ENCODE measurements around the gene KCNJ15.

GRCh38 chr21:38349111-38349746 is 92.4 kb downstream of the KCNJ15 start:
- no peak for TF ChIP-seq SIN3A (IDR thresholded peaks at IDR 0.05; ENCODE audit: low read depth)
- TF ChIP-seq ZFX (IDR thresholded peaks at IDR 0.05) = no peak
- no peak for TF ChIP-seq CTCF (IDR thresholded peaks at IDR 0.05 in 2 of 3, conservative IDR thresholded peaks at IDR 0.05 in 1 of 3; ENCODE audit: borderline replicate concordance in 1 of 3, insufficient read depth in 1 of 3, low read depth in 2 of 3, low read length in 2 of 3)

All from HCT116 (cell line).